ENCODE measurements around the gene MAPK14. TPM values are rescaled to one million over a fixed set of nuclear protein-coding genes. Genes with fewer than 3 reads are reported as not detected.

The MAPK14 gene
- total RNA-seq, 4 donors from 2014 or later, result 44.4 to 91.7 (median 59.1) TPM

GRCh38 chr6:36000451-36000850 is 27.2 kb upstream of the MAPK14 start:
- no peaks in the 10 kb centered on the region for H3K4me1 ChIP-seq
- WGBS, 2 donors, result 63 to 70% methylated on average over 1 of the region's 1 CpG
- no peaks in the 10 kb centered on the region for H3K9me3 ChIP-seq
- intact Hi-C loops (cut with DNase I), result no loop called here
- no peak overlapping the region for H3K4me3 ChIP-seq
- no peak overlapping the region for H3K27ac ChIP-seq
- H3K36me3 ChIP-seq, result no peaks in the 10 kb centered on the region
- no peaks in the 10 kb centered on the region for H3K27me3 ChIP-seq
- DNase-seq, result no peak
- no peak for TF ChIP-seq CTCF (IDR thresholded peaks at IDR 0.05)
- no peak for TF ChIP-seq POLR2A (IDR thresholded peaks at IDR 0.05)

GRCh38 chr6:36015666-36016065 is 11.9 kb upstream of the MAPK14 start:
- no peak for DNase-seq
- no peak overlapping the region for H3K27ac ChIP-seq
- 83 to 88% methylated on average over 4 of the region's 4 CpGs for WGBS, 2 donors
- H3K36me3 ChIP-seq, result no peaks in the 10 kb centered on the region
- H3K27me3 ChIP-seq, result no peaks in the 10 kb centered on the region
- no peaks in the 10 kb centered on the region for H3K9me3 ChIP-seq
- no peak overlapping the region for H3K4me3 ChIP-seq
- no peak for TF ChIP-seq POLR2A (IDR thresholded peaks at IDR 0.05)
- TF ChIP-seq CTCF (IDR thresholded peaks at IDR 0.05), result no peak
- no peaks in the 10 kb centered on the region for H3K4me1 ChIP-seq
- intact Hi-C loops (cut with DNase I), result no loop called here

GRCh38 chr6:36018339-36018738 is 9.3 kb upstream of the MAPK14 start:
- Histone ChIP-seq H3K27ac (no peak overlapping the region), H3K4me3 (no peak overlapping the region), H3K36me3 (no peaks in the 10 kb centered on the region), H3K9me3 (no peaks in the 10 kb centered on the region), H3K4me1 (no peaks in the 10 kb centered on the region), H3K27me3 (peaks cover 0 to 3% (median 0%) of the 10 kb centered on the region in 4 donors)
- 76 to 86% methylated on average over 2 of the region's 2 CpGs for WGBS, 2 donors
- intact Hi-C loops (cut with DNase I), result no loop called here
- no peak for DNase-seq
- TF ChIP-seq POLR2A (IDR thresholded peaks at IDR 0.05), result no peak
- TF ChIP-seq CTCF (IDR thresholded peaks at IDR 0.05), result no peak

- Histone ChIP-seq H3K4me3 (no peak overlapping the region), H3K27ac (no peak overlapping the region), H3K9me3 (no peaks in the 10 kb centered on the region), H3K36me3 (no peaks in the 10 kb centered on the region), H3K27me3 (peaks cover 0 to 9% (median 0%) of the 10 kb centered on the region in 4 donors), H3K4me1 (peaks cover 0 to under 1% (median 0%) of the 10 kb centered on the region in 3 donors)
- TF ChIP-seq CTCF (IDR thresholded peaks at IDR 0.05) (no peak), POLR2A (IDR thresholded peaks at IDR 0.05) (no peak)
- 77 to 89% methylated on average over 7 of the region's 11 CpGs for WGBS, 2 donors
- intact Hi-C loops (cut with DNase I), result no loop called here
- DNase-seq, result no peak
Measured at GRCh38 chr6:36019167-36019566, 8.4 kb upstream of the MAPK14 start.

- H3K27me3 ChIP-seq, result peaks cover 0 to 15% (median 0%) of the 10 kb centered on the region in 4 donors
- no peak overlapping the region for H3K4me3 ChIP-seq
- intact Hi-C loops (cut with DNase I), result loop anchor here (10.0 kb wide), 1 partner anchor 175 kb away; the partner anchor contains the start of gene BRPF3
- 0 to 35% methylated on average over 1 of the region's 1 CpG for WGBS, 2 donors
- DNase-seq, result no peak
- H3K27ac ChIP-seq, result no peak overlapping the region
- H3K36me3 ChIP-seq, result no peaks in the 10 kb centered on the region
- H3K4me1 ChIP-seq, result peaks cover 0 to 6% (median 3%) of the 10 kb centered on the region in 3 donors
- no peaks in the 10 kb centered on the region for H3K9me3 ChIP-seq
- no peak for TF ChIP-seq POLR2A (IDR thresholded peaks at IDR 0.05)
- no peak for TF ChIP-seq CTCF (IDR thresholded peaks at IDR 0.05)
Measured at GRCh38 chr6:36020154-36020553, 7.5 kb upstream of the MAPK14 start.
